IMR-90 (cell line): Measurements from ENCODE around the gene ZNF786. TPM values are rescaled to one million over a fixed set of nuclear protein-coding genes. Genes with fewer than 3 reads are reported as not detected.

Experiments
- ATAC-seq: fragments of 200-7000 bp; cut with Tn5 transposase; 2 replicates; pipeline ENCODE4 v1.9.1; 2020; ENCODE audit warnings: low read depth, mild to moderate bottlenecking, moderate library complexity
- BruUV-seq: library from RNA; stranded (reverse); fragments of 400-500 nt; replicated peaks from 2 replicates; lab custom pipeline; 2021; lab: Mats Ljungman, UMichigan
- CTCF ChIA-PET: fragments of 300-600 bp; formaldehyde crosslinking; extraction: SDS; loops from one replicate; lab custom pipeline; 2021; ENCODE audit warnings: antibody characterized with exemption; lab: Yijun Ruan, JAX
- POLR2A ChIA-PET: fragments of 300-600 bp; sonication (Branson Sonifier 250); formaldehyde crosslinking; loops from one replicate; lab custom pipeline; 2022; ENCODE audit warnings: antibody characterized with exemption; ENCODE audit not compliant: unreplicated experiment; lab: Charles Lee
- DNase-seq: peaks from one replicate; pipeline ENCODE4 v3.0.0; 2013
- H2AFZ ChIP-seq: replicated peaks from 2 replicates; pipeline ENCODE3; 2013; ENCODE audit warnings: low read length, mild to moderate bottlenecking; ENCODE audit not compliant: poor library complexity
- H2AK5ac ChIP-seq: 2 replicates; pipeline ENCODE4 v1.6.1; 2013; ENCODE audit warnings: low read depth, low read length, inconsistent platforms
- H2AK9ac ChIP-seq: replicated peaks from 2 replicates; pipeline ENCODE3; 2013; ENCODE audit warnings: mild to moderate bottlenecking, low read depth, low read length, moderate library complexity; ENCODE audit not compliant: poor library complexity
- H2BK120ac ChIP-seq: 2 replicates; pipeline ENCODE4 v1.6.1; 2013; ENCODE audit warnings: low read depth, low read length, inconsistent platforms
- H2BK15ac ChIP-seq: 3 replicates; pipeline ENCODE4 v1.6.1; 2013; ENCODE audit warnings: low read depth, low read length, inconsistent platforms
- H2BK20ac ChIP-seq: 2 replicates; pipeline ENCODE4 v1.6.1; 2013; ENCODE audit warnings: low read depth, mild to moderate bottlenecking, inconsistent platforms, low read length, moderate library complexity
- H2BK5ac ChIP-seq: 2 replicates; pipeline ENCODE4 v1.6.1; 2013; ENCODE audit warnings: mild to moderate bottlenecking, low read depth, low read length, inconsistent platforms; ENCODE audit not compliant: poor library complexity, severe bottlenecking
- H3K14ac ChIP-seq: replicated peaks from 2 replicates; pipeline ENCODE4 v1.6.1; 2013; ENCODE audit warnings: low read depth, low read length, inconsistent platforms
- H3K18ac ChIP-seq: 2 replicates; pipeline ENCODE4 v1.6.1; 2013; ENCODE audit warnings: low read depth, low read length, control low read depth
- H3K23ac ChIP-seq: 2 replicates; pipeline ENCODE4 v1.6.1; 2013; ENCODE audit warnings: low read depth, low read length, inconsistent platforms
- H3K27ac ChIP-seq: 2 replicates; pipeline ENCODE4 v1.5.1; 2013; ENCODE audit warnings: mild to moderate bottlenecking, control low read depth, low read length; ENCODE audit not compliant: insufficient read depth
- H3K27me3 ChIP-seq: 2 replicates; pipeline ENCODE4 v1.6.1; 2013; ENCODE audit warnings: low read length; ENCODE audit not compliant: control insufficient read depth, insufficient read depth
- H3K36me3 ChIP-seq: 2 replicates; pipeline ENCODE4 v1.6.1; 2013; ENCODE audit warnings: low read length, mixed read lengths; ENCODE audit not compliant: control insufficient read depth, insufficient read depth
- H3K4ac ChIP-seq: 2 replicates; pipeline ENCODE4 v1.6.1; 2013; ENCODE audit warnings: low read depth, low read length, inconsistent platforms
- H3K4me1 ChIP-seq: 2 replicates; pipeline ENCODE4 v1.6.1; 2013; ENCODE audit warnings: low read length, mixed read lengths; ENCODE audit not compliant: control insufficient read depth, insufficient read depth
- H3K4me2 ChIP-seq: 2 replicates; pipeline ENCODE4 v1.6.1; 2013; ENCODE audit warnings: low read depth, mild to moderate bottlenecking, control low read depth, low read length, moderate library complexity
- H3K4me3 ChIP-seq: 2 replicates; pipeline ENCODE4 v1.5.1; 2013; ENCODE audit warnings: low read depth, mild to moderate bottlenecking, control low read depth, low read length, moderate library complexity; ENCODE audit not compliant: insufficient read depth
- H3K56ac ChIP-seq: 2 replicates; pipeline ENCODE4 v1.6.1; 2013; ENCODE audit warnings: low read length, inconsistent platforms; ENCODE audit not compliant: insufficient read depth; ENCODE audit errors: extremely low read depth
- H3K79me1 ChIP-seq, 2 experiments: 2 replicates each; pipeline ENCODE4 v1.6.1; 2013; ENCODE audit warnings: low read length in 2 of 2, inconsistent platforms in 1 of 2, low read depth in 1 of 2
- H3K9ac ChIP-seq: 2 replicates; pipeline ENCODE4 v1.6.1; 2013; ENCODE audit warnings: low read depth, low read length, control low read depth
- H3K9me1 ChIP-seq: 2 replicates; pipeline ENCODE4 v1.6.1; 2013; ENCODE audit warnings: low read length, inconsistent platforms; ENCODE audit not compliant: insufficient read depth
- H3K9me3 ChIP-seq: 2 replicates; pipeline ENCODE4 v1.6.1; 2013; ENCODE audit warnings: low read length; ENCODE audit not compliant: control insufficient read depth, insufficient read depth
- H4K20me1 ChIP-seq: 2 replicates; pipeline ENCODE4 v1.6.1; 2013; ENCODE audit warnings: low read length, inconsistent platforms; ENCODE audit not compliant: insufficient read depth
- H4K5ac ChIP-seq: 2 replicates; pipeline ENCODE4 v1.6.1; 2013; ENCODE audit warnings: mild to moderate bottlenecking, low read depth, low read length, control low read depth
- H4K8ac ChIP-seq, 2 experiments: 2 replicates each; pipeline ENCODE4 v1.6.1; 2013; ENCODE audit warnings: low read depth in 2 of 2, low read length in 2 of 2, control low read depth in 1 of 2, inconsistent platforms in 1 of 2
- H4K91ac ChIP-seq: 2 replicates; pipeline ENCODE4 v1.6.1; 2013; ENCODE audit warnings: low read depth, low read length, inconsistent platforms; ENCODE audit not compliant: insufficient read depth
- BHLHE40 ChIP-seq: fragments of 150-350 bp; IDR thresholded peaks from 2 replicates; pipeline ENCODE4 v1.6.1; 2016; ENCODE audit warnings: mild to moderate bottlenecking, low read depth, low read length
- CEBPB ChIP-seq: IDR thresholded peaks from 2 replicates; pipeline ENCODE4 v1.6.1; 2012; ENCODE audit warnings: low read depth, low read length, improper control_type of control experiment
- CHD1 ChIP-seq: IDR thresholded peaks from 2 replicates; pipeline ENCODE4 v1.6.1; 2012; ENCODE audit warnings: low read depth, low read length, improper control_type of control experiment
- CTCF ChIP-seq: conservative IDR thresholded peaks from 2 replicates; pipeline ENCODE4 v1.5.1; 2012; ENCODE audit warnings: mild to moderate bottlenecking, low read depth, low read length, improper control_type of control experiment
- ELK1 ChIP-seq: fragments of 150-350 bp; IDR thresholded peaks from 2 replicates; pipeline ENCODE4 v1.6.1; 2016; ENCODE audit warnings: low read depth, mild to moderate bottlenecking, low read length, moderate library complexity, borderline replicate concordance
- FOS ChIP-seq: fragments of 150-350 bp; IDR thresholded peaks from 2 replicates; pipeline ENCODE4 v1.6.1; 2016; ENCODE audit warnings: low read depth, low read length
- MAFK ChIP-seq: IDR thresholded peaks from 2 replicates; pipeline ENCODE4 v1.6.1; 2012; ENCODE audit warnings: low read depth, low read length, improper control_type of control experiment
- MAZ ChIP-seq: IDR thresholded peaks from 2 replicates; pipeline ENCODE4 v1.6.1; 2012; ENCODE audit warnings: low read depth, mild to moderate bottlenecking, low read length, improper control_type of control experiment, moderate library complexity, borderline replicate concordance
- MXI1 ChIP-seq: IDR thresholded peaks from 2 replicates; pipeline ENCODE4 v1.6.1; 2012; ENCODE audit warnings: low read depth, mild to moderate bottlenecking, low read length, moderate library complexity, borderline replicate concordance
- NFE2L2 ChIP-seq: fragments of 150-350 bp; IDR thresholded peaks from 2 replicates; pipeline ENCODE4 v1.6.1; 2016; ENCODE audit warnings: low read depth, mild to moderate bottlenecking, low read length
- POLR2A ChIP-seq: IDR thresholded peaks from 2 replicates; pipeline ENCODE4 v1.6.1; 2012; ENCODE audit warnings: mild to moderate bottlenecking, low read depth, low read length
- RAD21 ChIP-seq: IDR thresholded peaks from 2 replicates; pipeline ENCODE4 v1.6.1; 2012; ENCODE audit warnings: low read length, improper control_type of control experiment
- RCOR1 ChIP-seq: IDR thresholded peaks from 2 replicates; pipeline ENCODE4 v1.6.1; 2012; ENCODE audit warnings: mild to moderate bottlenecking, low read length, improper control_type of control experiment; ENCODE audit not compliant: insufficient replicate concordance
- RFX5 ChIP-seq: IDR thresholded peaks from 2 replicates; pipeline ENCODE4 v1.8.0; 2012; ENCODE audit warnings: low read depth, mild to moderate bottlenecking, low read length, moderate library complexity
- SMC3 ChIP-seq: fragments of 150-350 bp; IDR thresholded peaks from 2 replicates; pipeline ENCODE4 v1.6.1; 2016; ENCODE audit warnings: low read depth, mild to moderate bottlenecking, antibody characterized with exemption, low read length, moderate library complexity
- USF2 ChIP-seq: fragments of 150-350 bp; IDR thresholded peaks from 2 replicates; pipeline ENCODE4 v1.6.1; 2017; ENCODE audit warnings: mild to moderate bottlenecking, antibody characterized with exemption, low read length, low read depth
- WGBS, 2 experiments: methylation state at CpG; one replicate each; pipeline versions ENCODE4 v1.1.5 to v1.1.7; 2013; ENCODE audit warnings: missing lambda C conversion rate in 2 of 2; ENCODE audit not compliant: insufficient read length in 1 of 2; ENCODE audit errors: extremely low coverage in 2 of 2; 5-methylcytosine and 5-hydroxymethylcytosine counted together
- dilution Hi-C: fragments of 300-500 bp; cut with HindIII; formaldehyde crosslinking; loops from one replicate; pipeline ENCODE4 v1.14.3; 2018; ENCODE audit warnings: low sequenced_read_pairs; ENCODE audit not compliant: unreplicated experiment
- in situ Hi-C: fragments of 300-500 bp; cut with MboI; formaldehyde crosslinking; loops from 3 replicates; pipeline ENCODE4 v1.14.3; 2019; ENCODE audit warnings: low sequenced_read_pairs, inconsistent platforms, mixed read lengths
- intact Hi-C: fragments of 100-400 bp; cut with micrococcal nuclease; formaldehyde crosslinking; loops from 2 replicates; pipeline ENCODE4 v1.10.0; 2022
- polyA plus RNA-seq, 3 experiments: library from polyadenylated mRNA; depleted of rRNA; stranded (reverse); fragments of >200 nt; gene quantifications; 2 replicates each; pipeline ENCODE4 v1.2.3, GENCODE V29; 2012; ENCODE audit warnings: low replicate concordance in 1 of 3
- total RNA-seq: library from RNA; depleted of rRNA; stranded (reverse); fragments of >200 nt; gene quantifications from 2 replicates; pipeline ENCODE4 v1.2.3, GENCODE V29; 2012

Gene ZNF786
- total and polyA plus RNA-seq, 2 of the 4 experiments (the other 2 are of a cell fraction): 2.8 to 7.3 TPM

GRCh38 chr7:149071182-149071635 is 19.3 kb downstream of the ZNF786 start:
- TF ChIP-seq USF2 (no peak), BHLHE40 (no peak), RCOR1 (no peak), MAFK (no peak), ELK1 (no peak), POLR2A (no peak), CTCF (no peak), NFE2L2 (no peak), MXI1 (no peak), RAD21 (no peak), SMC3 (no peak), FOS (no peak), CEBPB (no peak), RFX5 (no peak), CHD1 (no peak), MAZ (no peak)
- dilution Hi-C loops (no loop called here), intact Hi-C loops (no loop called here), in situ Hi-C loops (no loop called here)
- Histone ChIP-seq H3K27me3 (no peaks in the 10 kb centered on the region), H2BK120ac (no peak overlapping the region), H4K8ac (no peak overlapping the region), H3K27ac (no peak overlapping the region), H3K9me1 (no peaks in the 10 kb centered on the region), H3K9me3 (no peaks in the 10 kb centered on the region), H2AFZ (no peak overlapping the region), H3K23ac (no peak overlapping the region), H3K36me3 (peaks cover 25% of the 10 kb centered on the region), H2AK9ac (no peak overlapping the region), H3K56ac (no peak overlapping the region), H3K4me2 (no peak overlapping the region), H3K4me3 (no peak overlapping the region), H2BK15ac (no peak overlapping the region), H3K4ac (no peak overlapping the region), H2BK5ac (no peak overlapping the region), H3K9ac (no peak overlapping the region), H4K91ac (no peak overlapping the region), H4K20me1 (no peaks in the 10 kb centered on the region; the same call in 1 of the 2 replicates), H3K14ac (no peak overlapping the region), H3K18ac (no peak overlapping the region), H3K4me1 (no peaks in the 10 kb centered on the region), H2AK5ac (no peak overlapping the region), H2BK20ac (no peak overlapping the region), H4K5ac (no peak overlapping the region), H3K79me1 (peaks cover 0 to 3% of the 10 kb centered on the region in 2 experiments; a peak in 2 of 4 replicates)
- no TSS peak for BruUV-seq
- POLR2A ChIA-PET: no interaction called here
- DNase-seq (no peak), ATAC-seq (no peak)
- 96% methylated on average over 26 of the region's 29 CpGs; no CpG with 5 or more reads in 1 of the 2 experiments for WGBS, 2 experiments
- CTCF ChIA-PET: no interaction called here
